Testis (tissue), 3 donors: ENCODE data around the gene SUSD3. TPM values are rescaled to one million over a fixed set of nuclear protein-coding genes. Genes with fewer than 3 reads are reported as not detected.

ENCODE experiments used
- DNase-seq: peaks from one replicate; pipeline ENCODE4 v3.0.0-alpha.2; 2019
- H3K27ac ChIP-seq, 2 donors: fragments of 200-600 bp; sonication (generic); one replicate each; pipeline ENCODE4 v1.5.1; 2019
- H3K27me3 ChIP-seq: fragments of 200-600 bp; sonication (generic); one replicate; pipeline ENCODE4 v1.5.1; 2019
- H3K36me3 ChIP-seq: fragments of 200-600 bp; sonication (generic); one replicate; pipeline ENCODE4 v1.5.1; 2017; ENCODE audit warnings: low read depth; ENCODE audit errors: missing control alignments
- H3K4me1 ChIP-seq: fragments of 200-600 bp; sonication (generic); one replicate; pipeline ENCODE4 v1.5.1; 2019
- H3K4me3 ChIP-seq, 2 donors: fragments of 200-600 bp; sonication (generic); one replicate each; pipeline ENCODE4 v1.5.1; 2017 to 2019
- H3K9me3 ChIP-seq: fragments of 200-600 bp; sonication (generic); one replicate; pipeline ENCODE4 v1.5.1; 2017
- CTCF ChIP-seq, 3 experiments: fragments of 450-650 bp in 2 of 3; fragments of 200-600 bp in 1 of 3; sonication (generic) in 1 of 3; IDR thresholded peaks; one replicate each; pipeline ENCODE4 v1.5.1; 2016 to 2019; ENCODE audit warnings: antibody characterized with exemption in 3 of 3, mild to moderate bottlenecking in 2 of 3, moderate library complexity in 1 of 3
- POLR2A ChIP-seq: fragments of 450-650 bp; IDR thresholded peaks from one replicate; pipeline ENCODE4 v1.6.1; 2017; ENCODE audit warnings: antibody characterized with exemption, mild to moderate bottlenecking, moderate library complexity
- WGBS, 2 donors: methylation state at CpG; one replicate each; pipeline ENCODE4 v1.1.5; 2018; 5-methylcytosine and 5-hydroxymethylcytosine counted together
- intact Hi-C: fragments of 100-400 bp; cut with DNase I; formaldehyde crosslinking; loops from one replicate; pipeline ENCODE4 v1.15.1; 2023; ENCODE audit warnings: low total_unique reads
- polyA plus RNA-seq: library from polyadenylated mRNA; stranded (reverse); fragments of 350-450 nt; fragmentation: Illumina TruSeq; extraction: RNeasy Lipid Tissue Mini Kit (QIAGEN cat#74804); gene quantifications from one replicate; pipeline ENCODE4 v1.2.3, GENCODE V29; 2014; ENCODE audit warnings: low read depth, low replicate concordance; ENCODE audit not compliant: insufficient read depth
- total RNA-seq, 2 donors: library from RNA; depleted of rRNA; stranded (reverse); fragments of >200 nt; gene quantifications; one replicate each; pipeline ENCODE4 v1.2.3, GENCODE V29; 2016

SUSD3 gene
- total and polyA plus RNA-seq, 3 donors from 2014 or later = 172 to 537 (median 282) TPM

GRCh38 chr9:93127395-93127911, 69.0 kb downstream of the SUSD3 start:
- Histone ChIP-seq H3K27ac (peak overlapping the region; percentile 44 to 67), H3K36me3 (no peaks in the 10 kb centered on the region), H3K4me3 (no peak overlapping the region), H3K4me1 (peaks cover 60% of the 10 kb centered on the region), H3K9me3 (no peaks in the 10 kb centered on the region), H3K27me3 (no peaks in the 10 kb centered on the region)
- DNase-seq = no peak
- TF ChIP-seq POLR2A (no peak), CTCF (IDR thresholded peaks at IDR 0.05) (no peak)
- 54 to 61% methylated on average over 5 to 8 of the region's 8 CpGs for WGBS, 2 donors
- intact Hi-C loops = no loop called here

GRCh38 chr9:93128011-93128714, 69.7 kb downstream of the SUSD3 start:
- Histone ChIP-seq H3K9me3 (no peaks in the 10 kb centered on the region), H3K4me3 (no peak overlapping the region), H3K36me3 (no peaks in the 10 kb centered on the region), H3K27ac (peak overlapping the region; percentile 44 to 97), H3K4me1 (peaks cover 68% of the 10 kb centered on the region), H3K27me3 (no peaks in the 10 kb centered on the region)
- DNase-seq = no peak
- TF ChIP-seq CTCF (IDR thresholded peaks at IDR 0.05) = no peak
- no peak for TF ChIP-seq POLR2A
- WGBS, 2 donors = 71 to 77% methylated on average over 5 to 13 of the region's 14 CpGs
- intact Hi-C loops = no loop called here

- TF ChIP-seq POLR2A (no peak), CTCF (IDR thresholded peaks at IDR 0.05) (no peak)
- intact Hi-C loops = no loop called here
- DNase-seq = no peak
- WGBS, 2 donors = 71 to 73% methylated on average over 9 to 10 of the region's 10 CpGs
- peak overlapping the region in 1 of 2 donors; percentile 97 for H3K27ac ChIP-seq
- H3K9me3 ChIP-seq = no peaks in the 10 kb centered on the region
- H3K4me3 ChIP-seq = no peak overlapping the region
- peaks cover 70% of the 10 kb centered on the region for H3K4me1 ChIP-seq
- H3K27me3 ChIP-seq = no peaks in the 10 kb centered on the region
- no peaks in the 10 kb centered on the region for H3K36me3 ChIP-seq
These were observed 70.3 kb downstream of the SUSD3 start for GRCh38 chr9:93128715-93129224.

GRCh38 chr9:93129286-93129685, 70.8 kb downstream of the SUSD3 start:
- intact Hi-C loops = no loop called here
- 33 to 42% methylated on average over 1 to 8 of the region's 8 CpGs for WGBS, 2 donors
- H3K9me3 ChIP-seq = no peaks in the 10 kb centered on the region
- TF ChIP-seq POLR2A (no peak), CTCF (IDR thresholded peaks at IDR 0.05) (no peak)
- no peaks in the 10 kb centered on the region for H3K27me3 ChIP-seq
- H3K36me3 ChIP-seq = no peaks in the 10 kb centered on the region
- H3K4me1 ChIP-seq = peaks cover 70% of the 10 kb centered on the region
- DNase-seq = no peak
- H3K4me3 ChIP-seq = no peak overlapping the region
- peak overlapping the region; percentile 96 to 97 for H3K27ac ChIP-seq
